GM19240 (cell line): ENCODE results near the gene ADPRM.

ENCODE experiments used
- DNase-seq: peaks from one replicate; pipeline ENCODE4 v3.0.0; 2011; ENCODE audit warnings: low spot score; ENCODE audit not compliant: insufficient read length

The ADPRM gene

GRCh38 chr17:10739386-10739785, 42.0 kb downstream of the ADPRM start:
- DNase-seq = no peak

DNA sequence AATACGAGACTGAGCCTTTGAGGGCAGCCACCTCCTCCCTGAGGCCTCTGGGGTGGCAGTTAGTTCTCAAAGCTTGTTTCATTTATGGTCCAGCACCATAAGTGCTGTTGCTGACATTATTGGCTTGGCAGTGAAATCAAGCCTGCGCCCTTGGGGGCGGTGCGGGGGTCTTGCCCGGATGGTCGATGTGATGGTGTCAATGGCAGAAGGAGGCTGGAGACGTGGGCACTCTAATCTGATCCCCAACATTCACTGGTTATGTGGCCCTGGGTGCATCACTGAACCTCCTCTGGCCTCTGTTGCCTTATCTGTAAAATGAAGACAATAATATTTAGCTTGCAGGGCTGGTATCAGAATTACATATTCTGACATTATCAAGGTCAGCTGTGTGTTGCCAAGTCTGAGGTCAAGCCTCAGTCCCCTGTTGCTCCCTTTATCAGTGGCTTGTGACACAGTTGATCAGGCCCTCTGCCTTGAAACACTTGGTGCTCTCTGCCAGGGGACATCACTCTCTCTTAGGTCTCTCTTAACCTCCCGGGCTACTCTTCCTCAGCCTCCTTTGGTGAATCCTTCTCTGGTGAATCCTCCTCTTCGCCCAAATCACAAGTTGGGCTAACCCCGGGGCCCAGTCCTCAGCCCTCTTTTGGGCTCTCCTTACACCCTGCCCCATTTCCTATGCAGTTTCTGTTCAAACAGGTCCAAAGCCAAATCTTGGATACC, 44.2 kb downstream of the ADPRM start:
- DNase-seq = no peak

GRCh38 chr17:10742431-10742830, 45.0 kb downstream of the ADPRM start:
- no peak for DNase-seq

DNA sequence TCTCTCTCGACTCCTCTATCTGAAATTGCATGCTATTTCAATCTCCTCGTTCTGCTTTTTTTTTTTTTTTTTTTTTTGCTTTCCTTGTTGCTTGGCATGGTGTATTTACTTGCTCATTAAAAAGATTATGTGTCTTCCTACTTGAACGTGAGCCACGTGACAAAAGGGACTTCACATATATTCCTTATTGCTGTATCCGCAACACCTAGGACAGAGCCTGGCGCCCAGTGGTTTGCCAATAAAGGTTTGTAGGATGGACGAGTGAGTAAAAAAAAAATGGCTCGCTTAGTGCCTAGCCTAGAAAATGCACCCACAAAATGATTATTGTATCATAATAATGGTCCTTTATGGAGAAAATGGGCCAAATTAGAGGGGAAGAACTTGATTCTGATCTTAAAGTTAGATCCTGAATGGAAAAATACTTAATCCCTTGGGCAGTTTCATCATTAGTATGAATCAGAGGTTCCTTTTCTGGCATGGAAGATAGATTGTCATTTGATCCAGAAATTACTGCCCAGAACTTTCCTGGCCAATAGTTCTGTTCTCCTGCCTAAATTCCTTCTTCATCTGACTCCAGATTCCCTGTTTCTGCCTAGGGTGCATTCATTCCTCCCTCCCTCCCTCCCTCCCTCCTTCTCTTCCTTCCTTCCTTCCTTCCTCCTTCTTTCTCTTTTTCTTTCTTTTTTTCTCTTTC, 46.1 kb downstream of the ADPRM start:
- DNase-seq = no peak

- no peak for DNase-seq
Measured at GRCh38 chr17:10744501-10745000, 47.2 kb downstream of the ADPRM start.

DNA sequence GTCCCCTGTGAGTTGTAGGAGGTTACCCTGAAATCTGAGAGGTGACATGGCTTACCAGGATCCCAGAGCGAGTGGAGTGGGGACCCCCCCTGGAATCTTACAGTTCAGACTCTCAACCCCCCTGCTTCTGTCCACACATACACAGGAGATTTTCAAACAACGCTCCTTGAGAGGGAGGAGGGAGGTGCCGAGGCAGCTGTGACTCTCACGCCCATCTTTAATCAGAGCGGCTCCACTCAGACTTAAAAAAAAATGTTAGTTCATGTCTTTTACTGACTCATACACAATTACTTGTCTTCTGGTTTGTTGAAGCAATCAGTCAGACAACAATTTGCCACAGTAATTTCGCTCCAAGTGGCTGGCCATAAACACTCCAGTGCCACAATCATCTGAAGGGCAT, 47.8 kb downstream of the ADPRM start:
- DNase-seq = no peak

DNA sequence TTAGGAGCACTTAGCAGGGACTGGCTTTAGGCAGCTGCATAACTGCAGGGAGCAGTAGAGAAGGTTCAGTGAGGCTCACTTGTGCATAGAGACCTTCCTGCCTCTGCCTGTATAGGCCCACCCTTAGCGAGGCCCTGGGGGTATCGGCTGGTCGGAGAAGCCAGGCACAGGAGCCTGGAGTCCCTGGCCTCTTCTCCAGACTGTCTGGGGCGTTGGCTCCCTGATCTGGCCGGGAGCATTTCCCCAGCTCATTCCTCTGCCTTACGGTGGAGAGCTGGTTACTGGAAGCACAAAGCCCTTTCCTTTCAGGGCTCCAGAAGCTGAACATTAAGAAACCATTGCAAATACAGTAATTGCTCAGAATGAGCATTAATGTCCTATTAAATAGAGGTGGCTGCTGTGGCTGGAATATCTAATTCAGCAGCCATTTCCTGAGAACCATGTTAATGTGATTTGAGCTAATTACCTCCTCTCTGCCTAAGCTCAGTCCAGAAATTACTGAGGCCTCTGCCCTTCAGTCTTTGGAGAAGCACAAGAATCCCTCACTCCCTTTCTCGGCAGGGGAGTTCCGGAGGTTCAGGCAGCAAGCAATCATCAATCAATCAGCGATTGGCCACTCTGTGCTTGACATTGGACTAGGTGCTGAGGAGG, 51.3 kb downstream of the ADPRM start:
- DNase-seq = no peak

DNA sequence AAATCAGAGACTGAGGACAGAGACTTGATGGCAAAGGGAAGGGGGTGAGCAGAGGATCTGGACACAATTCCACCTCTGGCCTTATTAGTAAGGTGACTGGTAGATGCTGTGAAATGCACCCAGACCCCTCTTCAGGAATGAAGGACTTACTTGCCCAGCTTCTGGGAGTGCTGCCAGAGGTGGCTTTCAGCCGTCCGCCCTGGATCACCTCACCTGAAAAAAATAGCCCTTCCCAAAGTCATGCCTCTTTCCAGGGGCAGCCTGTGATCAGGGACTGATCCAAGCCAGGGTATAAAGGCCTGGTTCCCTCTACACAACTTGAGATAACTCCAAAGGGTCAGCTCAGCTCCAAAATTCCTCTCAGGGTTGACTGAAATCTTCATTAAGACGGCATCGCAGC, 52.8 kb downstream of the ADPRM start:
- DNase-seq = no peak

DNA sequence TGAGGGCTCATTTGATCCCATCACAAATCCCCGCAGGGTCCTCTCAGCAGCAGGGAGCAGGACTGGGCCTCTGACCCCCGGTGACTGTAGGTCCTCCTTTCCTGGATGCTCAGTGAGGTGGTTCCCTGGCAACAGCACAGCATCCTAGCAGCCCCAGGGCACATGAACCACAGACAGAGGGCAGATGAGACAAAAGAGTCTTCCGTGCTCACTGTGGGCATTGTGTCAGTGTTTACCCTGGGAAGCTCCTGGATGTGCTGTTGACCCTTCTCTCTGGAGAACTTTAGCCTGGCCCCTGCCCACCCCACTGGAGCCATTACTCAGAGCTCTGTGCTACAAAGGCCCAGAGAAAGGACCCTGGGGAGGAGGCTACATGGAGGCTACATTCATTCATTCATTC, 54.2 kb downstream of the ADPRM start:
- DNase-seq = no peak

GRCh38 chr17:10752696-10753095, 55.3 kb downstream of the ADPRM start:
- DNase-seq = no peak

DNA sequence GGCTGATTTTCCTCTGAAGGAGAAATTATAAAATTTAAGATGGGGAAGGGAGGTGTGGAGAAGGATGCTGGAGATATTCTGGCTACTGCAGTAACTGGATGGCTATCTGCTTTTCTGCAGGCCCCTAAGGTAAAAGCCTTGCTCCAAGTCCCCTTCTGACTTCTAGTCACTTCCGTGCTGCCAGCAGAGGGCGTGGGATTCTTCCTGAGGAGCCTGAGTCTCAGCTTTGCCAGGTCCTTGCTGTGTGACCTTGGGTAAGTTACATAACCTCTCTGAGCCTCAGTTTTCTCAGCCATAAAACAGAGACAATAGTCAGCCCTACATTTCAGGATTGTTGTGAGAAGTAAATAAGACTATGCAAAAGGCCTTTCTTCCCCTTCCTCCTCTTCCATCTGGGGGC, 56.7 kb downstream of the ADPRM start:
- peak; percentile 20 for DNase-seq

- DNase-seq = no peak
Measured at GRCh38 chr17:10754861-10755591, 57.6 kb downstream of the ADPRM start.

DNA sequence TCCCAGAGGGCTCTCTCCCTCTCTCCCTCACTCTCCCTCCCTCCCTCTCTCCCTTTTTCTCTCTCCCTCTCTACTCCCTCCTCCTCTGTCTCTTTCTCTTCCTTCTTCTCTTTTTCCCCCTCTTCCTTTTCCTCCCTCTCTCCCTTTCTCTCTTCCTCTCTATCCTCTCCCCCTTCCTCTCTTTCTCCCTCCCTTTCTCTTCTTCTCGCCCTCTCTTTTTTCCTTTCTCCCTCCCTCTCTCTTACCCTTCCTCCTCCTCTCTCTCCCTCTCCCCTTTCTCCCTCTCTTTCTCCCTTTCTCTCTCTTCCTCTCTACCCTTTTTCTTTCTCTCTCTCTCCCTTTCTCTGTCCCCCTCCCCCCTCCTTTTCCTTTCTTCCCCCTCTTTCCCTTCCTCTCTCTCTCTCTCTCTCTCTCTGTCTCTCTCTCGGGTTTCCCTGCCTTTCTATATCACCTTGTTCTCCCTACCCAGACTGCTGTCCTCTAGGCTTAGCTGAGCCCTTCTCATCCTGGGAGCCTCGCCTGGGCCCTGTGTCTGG, 58.3 kb downstream of the ADPRM start:
- DNase-seq = no peak

DNA sequence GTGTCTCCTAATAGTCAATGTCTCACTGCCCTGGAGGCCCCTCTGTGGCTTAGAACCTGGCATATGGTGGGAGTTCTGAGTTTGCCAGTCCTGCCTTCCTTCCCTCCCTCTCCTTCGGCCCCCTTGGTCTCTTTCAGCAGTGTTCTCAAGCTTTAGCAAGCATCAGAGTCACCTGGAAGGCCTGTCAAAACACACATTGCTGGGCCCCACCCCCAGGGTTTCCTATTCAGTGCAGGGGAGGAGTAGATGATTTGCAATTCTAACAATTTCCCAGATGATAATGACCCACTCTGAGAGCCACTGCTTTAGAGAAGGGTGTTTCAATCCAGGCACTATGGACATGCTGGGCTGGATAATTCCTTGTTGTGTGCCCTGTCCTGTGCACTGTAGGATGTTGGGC, 58.8 kb downstream of the ADPRM start:
- DNase-seq = no peak

GRCh38 chr17:10756619-10757018, 59.2 kb downstream of the ADPRM start:
- no peak for DNase-seq

DNA sequence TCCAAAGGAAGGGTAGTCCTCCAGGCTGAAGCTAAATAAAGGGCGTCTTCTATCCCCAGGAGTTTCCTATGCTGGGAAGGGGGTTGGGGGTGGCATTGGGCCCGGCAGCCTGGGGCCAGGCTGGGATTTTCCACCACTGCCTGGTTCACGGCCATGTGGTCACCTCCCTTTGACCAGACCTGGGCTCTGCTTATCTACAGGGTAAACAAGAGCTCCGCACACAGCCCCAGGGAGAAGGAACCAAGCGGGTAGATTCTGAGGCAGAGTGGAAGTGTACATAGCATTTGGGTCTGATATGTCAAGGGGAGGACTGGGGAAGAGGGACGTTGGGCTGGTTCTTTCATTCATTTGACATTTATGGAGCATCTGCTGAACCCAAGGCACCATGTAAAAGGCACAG, 59.7 kb downstream of the ADPRM start:
- no peak for DNase-seq

DNA sequence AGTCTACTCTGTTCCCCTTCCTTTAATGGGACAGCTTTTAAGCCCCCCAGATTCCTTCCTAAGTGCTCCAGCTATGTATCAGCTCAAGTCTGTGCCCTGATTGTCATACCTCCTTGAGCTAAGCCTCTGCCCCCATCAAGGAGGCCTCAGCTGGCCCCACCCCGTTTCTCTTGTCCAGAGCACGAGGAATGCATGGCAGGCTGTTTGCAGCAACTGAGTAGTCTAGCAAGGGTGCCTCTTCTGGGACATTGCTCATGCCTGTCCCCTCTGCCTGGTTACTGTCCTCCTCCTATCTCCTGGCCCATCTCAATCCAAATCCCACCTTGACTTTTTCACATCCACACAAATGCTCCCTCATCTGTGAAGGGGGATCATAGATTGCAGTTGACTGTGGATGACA, 60.3 kb downstream of the ADPRM start:
- no peak for DNase-seq

DNA sequence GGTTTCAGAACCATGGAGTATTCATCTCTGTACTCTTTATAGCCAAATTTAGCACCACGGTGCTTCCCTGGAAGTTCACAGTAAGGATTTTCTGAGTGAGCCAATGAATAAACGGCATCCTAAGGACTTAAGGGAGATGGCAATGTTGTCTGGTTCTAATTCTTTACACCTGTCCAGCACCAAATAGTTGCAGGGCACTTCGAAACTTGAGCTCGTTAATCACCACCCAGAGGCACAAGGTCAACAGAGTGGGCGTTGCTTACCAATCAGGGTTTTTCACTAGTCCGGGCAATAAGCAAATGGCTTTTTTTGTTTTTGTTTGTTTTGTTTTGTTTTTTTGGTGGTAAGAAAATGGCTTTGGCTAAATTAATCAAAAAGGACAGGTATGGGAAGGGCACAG, 60.7 kb downstream of the ADPRM start:
- no peak for DNase-seq
